SJCRH30 (cell line): ENCODE data around the gene NEK11. TPM values are rescaled to one million over a fixed set of nuclear protein-coding genes. Genes with fewer than 3 reads are reported as not detected.
"Not testable (repeated sequence)": the region's sequence is repeated elsewhere in the genome, so short reads cannot be mapped to it uniquely, and the experiment has no call there.

Source experiments
- DNase-seq, 2 experiments: peaks; one replicate each; pipeline ENCODE4 v3.0.0-alpha.2; 2015 to 2020
- H3K27ac ChIP-seq: fragments of 250-450 bp; sonication (Bioruptor Pico); 2 replicates; pipeline ENCODE4 v1.5.1; 2020; ENCODE audit warnings: mild to moderate bottlenecking, moderate library complexity
- H3K27me3 ChIP-seq: fragments of 250-450 bp; sonication (Bioruptor Pico); 2 replicates; pipeline ENCODE4 v1.5.1; 2020; ENCODE audit warnings: mild to moderate bottlenecking, moderate library complexity
- H3K36me3 ChIP-seq: fragments of 250-450 bp; sonication (Bioruptor Pico); 2 replicates; pipeline ENCODE4 v1.5.1; 2020; ENCODE audit warnings: mild to moderate bottlenecking, moderate library complexity
- H3K4me1 ChIP-seq: fragments of 250-450 bp; sonication (Bioruptor Pico); 2 replicates; pipeline ENCODE4 v1.5.1; 2020; ENCODE audit warnings: mild to moderate bottlenecking, moderate library complexity
- H3K4me3 ChIP-seq: fragments of 250-450 bp; sonication (Bioruptor Pico); 2 replicates; pipeline ENCODE4 v1.5.1; 2020; ENCODE audit warnings: mild to moderate bottlenecking, moderate library complexity
- H3K9me3 ChIP-seq: fragments of 250-450 bp; sonication (Bioruptor Pico); replicated peaks from 2 replicates; pipeline ENCODE4 v1.5.1; 2020; ENCODE audit warnings: mild to moderate bottlenecking, moderate library complexity
- total RNA-seq: library from RNA; depleted of rRNA; stranded (reverse); fragments of >200 nt; shearing (Covaris generic); gene quantifications from 2 replicates; pipeline ENCODE4 v1.2.3, GENCODE V29; 2014

The NEK11 gene
- total RNA-seq, 1 experiment from 2014 or later = 1.9 TPM

- H3K4me3 ChIP-seq = no peak overlapping the region
- no peak overlapping the region for H3K27ac ChIP-seq
- H3K27me3 ChIP-seq = no peaks in the 10 kb centered on the region
- DNase-seq = no peak
- H3K4me1 ChIP-seq = no peaks in the 10 kb centered on the region
- no peaks in the 10 kb centered on the region for H3K9me3 ChIP-seq
- no peaks in the 10 kb centered on the region for H3K36me3 ChIP-seq
These were observed 277.2 kb downstream of the NEK11 start for GRCh38 chr3:131303848-131304247.

- Histone ChIP-seq H3K27me3 (no peaks in the 10 kb centered on the region), H3K9me3 (no peaks in the 10 kb centered on the region), H3K27ac (no peak overlapping the region), H3K4me3 (no peak overlapping the region), H3K4me1 (no peaks in the 10 kb centered on the region), H3K36me3 (no peaks in the 10 kb centered on the region)
- no peak for DNase-seq
These were observed 278.2 kb downstream of the NEK11 start for GRCh38 chr3:131304890-131305289.

GRCh38 chr3:131306242-131306641 lies 279.6 kb downstream of the NEK11 start:
- Histone ChIP-seq H3K36me3 (no peaks in the 10 kb centered on the region), H3K4me3 (no peak overlapping the region), H3K9me3 (no peaks in the 10 kb centered on the region), H3K27me3 (no peaks in the 10 kb centered on the region), H3K4me1 (no peaks in the 10 kb centered on the region), H3K27ac (no peak overlapping the region)
- DNase-seq = no peak

- Histone ChIP-seq H3K4me3 (no peak overlapping the region), H3K4me1 (no peaks in the 10 kb centered on the region), H3K9me3 (no peaks in the 10 kb centered on the region), H3K27ac (no peak overlapping the region), H3K27me3 (no peaks in the 10 kb centered on the region), H3K36me3 (no peaks in the 10 kb centered on the region)
- DNase-seq = no peak
These were observed 287.6 kb downstream of the NEK11 start for GRCh38 chr3:131314318-131314717.

GRCh38 chr3:131315162-131315561 lies 288.5 kb downstream of the NEK11 start:
- Histone ChIP-seq H3K4me1 (no peaks in the 10 kb centered on the region), H3K36me3 (no peaks in the 10 kb centered on the region), H3K27ac (no peak overlapping the region), H3K27me3 (no peaks in the 10 kb centered on the region), H3K4me3 (no peak overlapping the region), H3K9me3 (no peaks in the 10 kb centered on the region)
- no peak for DNase-seq

GRCh38 chr3:131317667-131318066 lies 291.0 kb downstream of the NEK11 start:
- H3K27ac ChIP-seq = no peak overlapping the region
- H3K9me3 ChIP-seq = no peaks in the 10 kb centered on the region
- DNase-seq = no peak
- H3K27me3 ChIP-seq = no peaks in the 10 kb centered on the region
- no peaks in the 10 kb centered on the region for H3K4me1 ChIP-seq
- H3K4me3 ChIP-seq = no peak overlapping the region
- H3K36me3 ChIP-seq = no peaks in the 10 kb centered on the region

- H3K27ac ChIP-seq = no peak overlapping the region
- no peaks in the 10 kb centered on the region for H3K36me3 ChIP-seq
- no peaks in the 10 kb centered on the region for H3K9me3 ChIP-seq
- no peak for DNase-seq
- no peak overlapping the region for H3K4me3 ChIP-seq
- no peaks in the 10 kb centered on the region for H3K27me3 ChIP-seq
- H3K4me1 ChIP-seq = no peaks in the 10 kb centered on the region
These were observed 296.3 kb downstream of the NEK11 start for GRCh38 chr3:131323014-131323413.

GRCh38 chr3:131323792-131324191 lies 297.1 kb downstream of the NEK11 start:
- H3K9me3 ChIP-seq = no peaks in the 10 kb centered on the region
- no peak for DNase-seq
- H3K27me3 ChIP-seq = no peaks in the 10 kb centered on the region
- H3K4me3 ChIP-seq = no peak overlapping the region
- no peaks in the 10 kb centered on the region for H3K36me3 ChIP-seq
- H3K27ac ChIP-seq = no peak overlapping the region
- H3K4me1 ChIP-seq = no peaks in the 10 kb centered on the region

- H3K4me1 ChIP-seq = no peaks in the 10 kb centered on the region
- no peaks in the 10 kb centered on the region for H3K36me3 ChIP-seq
- H3K27ac ChIP-seq = no peak overlapping the region
- DNase-seq = no peak
- no peaks in the 10 kb centered on the region for H3K27me3 ChIP-seq
- H3K4me3 ChIP-seq = no peak overlapping the region
- H3K9me3 ChIP-seq = no peaks in the 10 kb centered on the region
These were observed 298.2 kb downstream of the NEK11 start for GRCh38 chr3:131324923-131325322.

GRCh38 chr3:131326307-131326706 lies 299.6 kb downstream of the NEK11 start:
- no peaks in the 10 kb centered on the region for H3K4me1 ChIP-seq
- no peak overlapping the region for H3K4me3 ChIP-seq
- no peak for DNase-seq
- no peak overlapping the region for H3K27ac ChIP-seq
- no peaks in the 10 kb centered on the region for H3K9me3 ChIP-seq
- H3K27me3 ChIP-seq = no peaks in the 10 kb centered on the region
- H3K36me3 ChIP-seq = no peaks in the 10 kb centered on the region

GRCh38 chr3:131328721-131329120 lies 302.0 kb downstream of the NEK11 start:
- H3K4me3 ChIP-seq = no peak overlapping the region
- H3K27me3 ChIP-seq = no peaks in the 10 kb centered on the region
- no peak for DNase-seq
- H3K9me3 ChIP-seq = no peaks in the 10 kb centered on the region
- H3K4me1 ChIP-seq = no peaks in the 10 kb centered on the region
- H3K36me3 ChIP-seq = no peaks in the 10 kb centered on the region
- no peak overlapping the region for H3K27ac ChIP-seq

- H3K9me3 ChIP-seq = no peaks in the 10 kb centered on the region
- H3K4me3 ChIP-seq = no peak overlapping the region
- H3K4me1 ChIP-seq = no peaks in the 10 kb centered on the region
- H3K36me3 ChIP-seq = no peaks in the 10 kb centered on the region
- DNase-seq = no peak
- H3K27ac ChIP-seq = no peak overlapping the region
- no peaks in the 10 kb centered on the region for H3K27me3 ChIP-seq
These were observed 303.1 kb downstream of the NEK11 start for GRCh38 chr3:131329774-131330173.

- peak in 1 of 2 experiments; percentile 8 for DNase-seq
- not testable (repeated sequence) for H3K27ac ChIP-seq, H3K36me3 ChIP-seq, H3K4me1 ChIP-seq, H3K27me3 ChIP-seq, H3K9me3 ChIP-seq
- H3K4me3 ChIP-seq = peak overlapping the region; percentile 44
These were observed 304.9 kb downstream of the NEK11 start for GRCh38 chr3:131331456-131332085.

GRCh38 chr3:131338948-131339640 lies 312.4 kb downstream of the NEK11 start:
- Histone ChIP-seq H3K36me3 (no peaks in the 10 kb centered on the region), H3K4me3 (no peak overlapping the region), H3K9me3 (no peaks in the 10 kb centered on the region), H3K27ac (no peak overlapping the region), H3K4me1 (no peaks in the 10 kb centered on the region), H3K27me3 (no peaks in the 10 kb centered on the region; the same call in 1 of the 2 replicates)
- DNase-seq = no peak

- Histone ChIP-seq H3K4me3 (no peak overlapping the region), H3K36me3 (no peaks in the 10 kb centered on the region), H3K9me3 (no peaks in the 10 kb centered on the region), H3K4me1 (no peaks in the 10 kb centered on the region), H3K27ac (no peak overlapping the region), H3K27me3 (no peaks in the 10 kb centered on the region; the same call in 1 of the 2 replicates)
- no peak for DNase-seq
These were observed 315.1 kb downstream of the NEK11 start for GRCh38 chr3:131341761-131342160.

GRCh38 chr3:131348911-131349310 lies 322.2 kb downstream of the NEK11 start:
- Histone ChIP-seq H3K36me3 (no peaks in the 10 kb centered on the region), H3K9me3 (no peaks in the 10 kb centered on the region), H3K27ac (no peak overlapping the region), H3K4me3 (no peak overlapping the region), H3K4me1 (no peaks in the 10 kb centered on the region), H3K27me3 (no peaks in the 10 kb centered on the region)
- DNase-seq = no peak
